Suppressor macrophage (primary cell): ENCODE results near the gene TRPM4.
"Not testable (repeated sequence)": the region's sequence is repeated elsewhere in the genome, so short reads cannot be mapped to it uniquely, and the experiment has no call there.

Experiments used
- DNase-seq, 4 experiments: peaks; one replicate each; pipeline ENCODE4 v3.0.0-alpha.2; 2020 to 2022
- total RNA-seq, 17 experiments: gene quantifications; one replicate each; lab custom pipeline; 2026; ENCODE audit warnings: mixed read lengths in 6 of 17, inconsistent platforms in 3 of 17; lab: John Stamatoyannopoulos, UW

TRPM4 gene
- total RNA-seq: 9.2 to 33.7 (median 13.1) reads per million in 17 experiments

DNA sequence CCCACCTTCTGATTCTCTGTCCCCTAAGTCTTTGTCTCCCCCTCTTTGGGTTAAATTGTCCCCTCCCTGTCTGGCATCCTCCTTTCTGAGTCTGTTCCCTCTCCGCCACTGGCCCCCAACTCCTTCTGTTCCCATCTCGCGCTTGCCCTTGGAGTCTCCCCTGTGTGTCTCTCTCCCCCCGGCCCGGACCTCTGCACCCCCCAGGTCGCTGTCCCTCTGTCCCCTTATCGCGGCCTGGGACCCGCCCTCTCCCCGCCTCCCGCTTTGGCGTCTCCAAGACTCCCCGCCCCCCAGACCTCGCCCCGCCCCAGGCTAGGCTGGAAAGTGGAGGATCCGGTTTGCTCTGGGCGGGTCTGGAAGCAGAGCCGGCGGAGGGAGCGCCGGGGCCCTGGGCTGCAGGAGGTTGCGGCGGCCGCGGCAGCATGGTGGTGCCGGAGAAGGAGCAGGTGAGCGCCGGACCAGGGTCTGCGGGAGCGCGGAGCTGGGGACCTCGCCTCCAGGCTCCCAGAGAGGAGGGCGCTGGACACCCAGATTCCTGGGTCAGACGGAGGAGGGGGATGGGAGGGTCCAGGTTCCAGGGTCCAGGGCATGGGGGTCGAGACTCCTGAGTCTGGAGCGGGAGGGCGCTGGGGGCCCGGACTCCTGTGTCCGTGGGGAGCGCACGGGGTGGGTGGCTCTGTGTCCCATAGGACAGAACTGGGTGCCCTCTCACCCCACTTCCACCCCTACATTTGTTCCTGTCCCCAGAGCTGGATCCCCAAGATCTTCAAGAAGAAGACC lies at the start of gene TRPM4:
Gene TRPM4, plus strand, starts transcription at position 348 of the 780 bp plus-strand sequence. Its CDS starts 75 bp downstream, at position 423.
- DNase-seq: peak; percentile 77 to 90 (median 84)

DNA sequence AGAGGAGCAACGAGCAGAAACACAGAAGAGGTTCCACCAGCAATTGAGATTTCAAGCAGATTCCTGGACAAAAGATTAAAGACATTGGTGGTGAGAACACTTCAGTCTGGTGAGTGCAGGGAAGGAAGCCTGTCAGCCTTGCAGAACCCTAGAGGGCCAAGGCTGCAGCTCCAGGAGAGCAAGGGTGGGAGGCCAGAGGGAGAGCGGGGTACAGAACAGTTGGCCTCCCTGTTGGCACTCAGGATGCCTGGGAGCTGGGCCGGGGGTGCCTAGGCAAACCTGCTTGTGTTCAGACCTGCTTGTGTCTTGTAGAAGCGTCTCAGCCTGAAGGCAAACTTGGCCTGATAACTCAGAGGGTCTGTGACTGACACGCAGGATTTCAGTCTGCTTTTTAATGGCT lies 48.5 kb upstream of the TRPM4 start:
- no peak for DNase-seq

- no peak for DNase-seq
Measured at GRCh38 chr19:49109569-49110233, 47.9 kb upstream of the TRPM4 start.

DNA sequence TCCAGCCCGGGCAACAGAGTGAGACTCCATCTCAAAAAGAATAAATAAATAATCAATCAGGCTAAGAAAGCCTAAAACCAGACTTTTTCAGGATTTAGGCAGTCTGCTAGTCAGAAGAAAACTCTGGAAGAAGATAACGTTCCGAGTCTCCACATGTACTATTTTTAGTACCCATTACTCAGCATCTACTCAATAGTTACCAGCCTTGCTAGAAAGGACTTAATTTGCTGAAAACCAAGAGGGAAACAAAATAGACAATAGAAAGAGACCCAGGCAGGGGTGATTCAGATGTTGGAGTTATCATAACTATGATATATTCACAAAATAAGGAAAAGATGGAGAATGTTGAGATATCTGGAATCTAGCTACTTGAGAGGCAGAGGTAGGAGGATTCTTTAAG lies 47.0 kb upstream of the TRPM4 start:
- DNase-seq: no peak

GRCh38 chr19:49111218-49111998 lies 46.2 kb upstream of the TRPM4 start:
- peak in 2 of 4 experiments; percentile 20 to 33 for DNase-seq

DNA sequence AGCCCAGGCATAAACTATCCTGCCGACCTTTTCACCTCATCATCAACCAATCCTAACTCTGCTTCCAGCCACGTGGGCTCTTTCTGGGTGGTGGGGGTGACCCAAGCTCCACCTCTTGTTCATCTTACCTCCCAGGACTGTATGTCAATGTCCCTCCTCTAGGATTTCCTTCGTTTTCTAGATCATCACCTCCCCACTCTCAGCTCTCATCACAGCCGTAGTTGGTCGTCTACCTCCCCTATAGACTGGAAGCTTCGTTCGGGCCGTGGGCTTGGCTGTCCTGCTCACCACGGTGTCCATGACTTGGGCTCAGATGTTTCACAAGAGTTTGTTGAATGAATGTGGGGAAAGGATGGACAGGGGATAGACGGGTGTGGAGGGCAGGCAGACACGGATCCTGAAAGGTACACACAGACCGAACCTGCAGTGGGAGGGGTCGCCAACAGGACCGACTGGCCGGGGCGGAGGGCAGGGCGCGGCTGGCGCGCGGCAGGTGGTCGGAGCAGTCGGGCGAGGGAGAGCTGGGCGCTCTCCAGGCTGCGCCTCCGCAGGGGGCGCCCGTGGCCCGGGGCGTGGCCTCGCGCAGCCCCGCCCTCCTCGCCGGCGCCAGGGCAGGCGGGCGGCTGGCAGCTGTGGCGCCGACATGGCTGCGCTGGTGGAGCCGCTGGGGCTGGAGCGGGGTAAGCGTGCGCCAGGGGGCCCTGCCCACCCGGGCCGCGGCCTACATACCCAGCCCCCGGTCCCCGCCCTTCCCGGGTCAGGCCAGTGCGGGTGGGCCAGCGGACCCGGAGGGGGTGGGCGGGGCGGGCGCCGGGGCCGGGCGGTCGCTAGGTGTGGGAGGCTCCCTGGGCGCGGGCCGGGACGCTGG lies 43.6 kb upstream of the TRPM4 start, which contains the start of gene LIN7B:
Gene LIN7B, plus strand, starts transcription at position 609 of the 868 bp plus-strand sequence. Its CDS starts 35 bp downstream, at position 644.
- DNase-seq: peak; percentile 80 to 92 (median 88)

DNA sequence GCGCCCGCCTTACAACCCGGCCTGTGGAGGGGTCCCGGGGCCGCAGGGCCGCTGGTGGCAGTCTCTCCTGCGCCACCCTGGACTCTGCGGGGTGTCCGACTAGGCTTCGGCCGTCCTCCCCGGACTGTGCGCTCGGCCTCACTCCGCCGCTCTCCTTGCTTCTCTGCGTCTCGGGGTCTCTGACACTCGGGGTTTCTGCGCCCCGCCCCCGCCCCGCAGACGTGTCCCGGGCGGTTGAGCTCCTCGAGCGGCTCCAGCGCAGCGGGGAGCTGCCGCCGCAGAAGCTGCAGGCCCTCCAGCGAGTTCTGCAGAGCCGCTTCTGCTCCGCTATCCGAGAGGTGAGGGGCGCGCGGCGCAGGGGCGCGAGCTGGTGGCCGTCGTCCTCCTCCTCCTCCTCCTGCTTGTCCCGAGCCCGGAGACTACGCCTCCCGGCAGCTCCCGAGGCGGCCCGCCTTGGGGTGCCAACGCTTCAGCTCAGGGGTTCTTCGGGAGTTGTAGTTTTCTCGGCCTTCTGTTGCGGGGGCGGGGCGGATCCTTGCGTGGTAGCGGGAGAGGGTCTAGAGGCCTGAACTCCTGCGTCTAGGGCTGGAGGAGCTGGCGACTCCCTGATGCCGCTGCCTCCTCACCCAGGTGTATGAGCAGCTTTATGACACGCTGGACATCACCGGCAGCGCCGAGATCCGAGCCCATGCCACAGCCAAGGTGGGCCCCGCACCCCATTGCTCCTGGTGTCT lies 42.8 kb upstream of the TRPM4 start:
- peak; percentile 62 to 78 (median 70) for DNase-seq

DNA sequence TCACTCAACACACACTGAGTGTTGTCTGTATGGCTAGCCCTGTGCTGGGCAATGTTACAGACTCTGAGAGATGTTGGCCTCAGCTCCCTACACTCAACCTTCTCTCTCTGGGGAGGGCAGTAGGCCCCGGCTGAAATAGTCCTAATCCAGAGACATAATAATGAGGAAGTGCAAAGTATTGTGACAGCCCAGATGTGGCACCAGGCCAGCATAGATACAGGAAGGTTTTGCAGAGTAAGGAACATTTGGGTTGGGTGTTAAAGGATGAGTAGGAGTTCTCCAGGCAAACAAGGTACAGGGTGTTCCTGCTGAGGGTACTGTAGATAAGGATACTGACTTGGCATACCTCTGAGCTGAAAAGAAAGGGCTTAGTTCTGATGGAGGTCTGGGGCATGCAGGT lies 41.0 kb upstream of the TRPM4 start:
- DNase-seq: peak; percentile 71 to 86 (median 84)

GRCh38 chr19:49117677-49118564 lies 39.7 kb upstream of the TRPM4 start:
- no peak for DNase-seq

DNA sequence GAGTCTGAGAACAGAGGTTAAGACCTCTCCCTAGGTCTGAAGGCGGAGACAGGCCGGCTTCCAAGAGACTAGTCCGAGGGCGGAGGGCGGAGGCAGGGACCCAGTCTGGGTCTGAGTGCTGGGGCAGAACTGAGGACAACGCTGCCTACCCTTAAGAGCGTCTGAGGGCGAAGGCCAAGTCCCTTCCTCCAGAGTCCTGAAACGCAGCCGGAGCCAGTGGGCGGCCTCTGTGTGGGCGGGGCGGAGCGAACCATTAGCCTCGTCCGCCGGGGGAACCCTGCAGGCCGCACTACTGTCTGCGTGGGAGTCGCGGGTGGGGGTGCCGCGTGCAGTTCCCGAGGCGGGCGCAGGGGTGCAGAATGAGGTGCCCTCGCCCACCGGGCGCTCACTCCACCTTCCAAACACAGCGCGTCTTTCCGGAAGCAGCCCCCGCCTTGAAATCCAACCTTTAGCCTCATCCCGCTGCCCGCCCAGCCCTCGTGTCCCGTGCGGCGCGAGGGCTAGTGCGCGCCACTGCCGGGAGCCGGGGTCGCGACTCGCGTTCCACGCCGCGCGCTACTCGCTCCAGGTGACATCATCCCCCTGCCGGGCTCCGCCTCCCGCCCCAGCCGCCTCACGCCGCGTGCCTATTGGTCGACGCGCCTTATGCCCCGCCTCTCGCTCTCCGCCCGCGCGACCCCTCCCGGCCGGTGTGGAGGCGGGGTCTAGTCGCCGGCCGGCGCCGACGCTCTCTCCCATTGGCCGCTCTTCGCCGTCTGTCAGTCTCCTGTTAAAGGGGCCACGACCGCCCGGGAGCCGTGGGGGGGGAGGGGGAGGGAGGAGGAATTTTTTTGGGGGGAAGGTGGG lies 38.8 kb upstream of the TRPM4 start, which contains the start of gene C19orf73:
Gene C19orf73, minus strand, starts transcription at position 579 of the 846 bp plus-strand sequence. Its CDS starts 121 bp downstream, at position 458.
- peak; percentile 96 to 99 (median 97) for DNase-seq

- peak; percentile 53 to 81 (median 70) for DNase-seq
Measured at GRCh38 chr19:49119411-49120324, 37.9 kb upstream of the TRPM4 start, which contains the start of gene PPFIA3. TSS of gene PPFIA3 (plus strand) at chr19:49119544. CDS start at chr19:49127874, 8,330 bp downstream.

- DNase-seq: no peak
Measured at GRCh38 chr19:49120325-49120683, 37.3 kb upstream of the TRPM4 start.

- no peak for DNase-seq
Measured at GRCh38 chr19:49120868-49121267, 36.7 kb upstream of the TRPM4 start.

DNA sequence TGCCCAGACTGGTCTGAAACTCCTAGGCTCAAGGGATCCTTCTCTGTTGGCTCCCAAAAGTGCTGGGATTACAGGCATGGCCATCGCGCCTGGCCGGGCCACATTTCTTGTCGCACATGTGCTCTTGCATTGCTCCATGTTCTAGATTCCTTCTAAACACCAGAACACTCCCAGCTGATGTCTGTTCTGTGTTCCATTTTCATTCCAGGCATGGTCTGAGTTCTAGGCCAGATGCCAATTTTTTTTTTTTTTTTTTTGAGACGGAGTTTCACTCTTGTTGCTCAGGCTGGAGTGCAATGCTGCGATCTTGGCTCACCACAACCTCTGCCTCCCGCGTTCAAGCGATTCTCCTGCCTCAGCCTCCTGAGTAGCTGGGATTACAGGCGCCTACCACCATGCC lies 35.8 kb upstream of the TRPM4 start:
- DNase-seq: not testable (repeated sequence)

- DNase-seq: not testable (repeated sequence)
Measured at GRCh38 chr19:49123285-49123684, 34.3 kb upstream of the TRPM4 start.

DNA sequence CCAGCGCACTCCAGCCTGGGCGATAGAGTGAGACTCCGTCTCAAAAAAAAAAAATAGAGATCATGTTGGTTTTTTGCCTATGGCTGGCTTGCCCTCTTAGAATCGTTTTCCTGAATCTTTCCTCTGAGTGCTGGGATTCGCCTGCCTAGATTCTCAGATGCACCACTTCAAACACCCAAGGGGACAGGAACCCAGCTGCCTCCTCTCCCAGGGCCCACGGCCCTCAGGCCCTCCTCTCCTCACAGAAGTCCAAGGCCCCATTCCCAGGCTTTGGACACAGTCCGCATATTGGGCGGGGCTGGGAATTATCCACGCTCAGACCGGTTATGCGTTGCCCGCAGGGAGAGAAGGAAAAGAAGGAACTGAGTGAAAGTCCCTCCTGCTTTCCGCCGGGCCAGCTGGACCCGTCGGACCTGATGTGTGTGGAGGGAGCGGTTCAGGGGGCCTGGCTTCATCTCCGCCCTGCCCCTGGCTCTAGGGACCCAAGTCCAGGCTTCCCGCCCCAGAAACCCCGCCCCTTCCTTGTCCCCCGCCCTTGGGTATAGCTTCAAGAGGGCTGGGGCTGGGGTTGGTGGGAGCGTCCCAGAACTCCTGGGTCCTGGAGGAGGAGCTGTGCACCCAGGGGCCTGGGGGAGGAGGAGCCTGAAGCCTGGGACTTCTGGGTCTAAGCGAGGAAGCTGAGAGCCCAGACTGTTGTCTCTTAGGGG lies 32.4 kb upstream of the TRPM4 start:
- DNase-seq: no peak

- DNase-seq: no peak
Measured at GRCh38 chr19:49126575-49126974, 31.0 kb upstream of the TRPM4 start.
